B cell (primary cell): ENCODE measurements around the gene TUT1. TPM values are rescaled to one million over a fixed set of nuclear protein-coding genes. Genes with fewer than 3 reads are reported as not detected.

Source experiments
- ATAC-seq: fragments of 200-7000 bp; cut with Tn5 transposase; one replicate; pipeline ENCODE4 v1.10.0; 2021; ENCODE audit warnings: low read depth, mild to moderate bottlenecking, moderate number of reproducible peaks, moderate library complexity
- CTCF ChIA-PET: fragments of 350-600 bp; sonication (Branson Sonifier 250); formaldehyde crosslinking; loops from one replicate; lab custom pipeline; 2021; ENCODE audit warnings: antibody characterized with exemption, inconsistent platforms; lab: Charles Lee
- POLR2A ChIA-PET: fragments of 350-600 bp; sonication (Branson Sonifier 250); formaldehyde crosslinking; loops from one replicate; lab custom pipeline; 2021; ENCODE audit warnings: antibody characterized with exemption; lab: Charles Lee
- DNase-seq: peaks from one replicate; pipeline ENCODE4 v3.0.0; 2013
- H2AFZ ChIP-seq: 2 replicates; pipeline ENCODE4 v1.6.1; 2012; ENCODE audit warnings: mild to moderate bottlenecking, low read depth, low read length; ENCODE audit not compliant: insufficient read depth, poor library complexity, severe bottlenecking
- H3K27ac ChIP-seq, 2 donors: 1 replicate in 1 of 2; 2 replicates in 1 of 2; pipeline ENCODE4 v1.5.1; 2012 to 2013; ENCODE audit warnings: low read length in 2 of 2, mild to moderate bottlenecking in 2 of 2, moderate library complexity in 1 of 2
- H3K27me3 ChIP-seq, 4 experiments: fragments of 200-600 bp in 1 of 4; sonication (generic) in 1 of 4; replicated peaks in 1 of 4; 1 replicate in 2 of 4; 2 replicates in 2 of 4; pipeline versions ENCODE4 v1.6.1 to v1.7.0; 2013 to 2016; ENCODE audit warnings: low read length in 3 of 4, mild to moderate bottlenecking in 2 of 4, mixed read lengths in 1 of 4, moderate library complexity in 1 of 4; ENCODE audit not compliant: insufficient read depth in 4 of 4, control insufficient read depth in 3 of 4; ENCODE audit errors: control extremely low read depth in 1 of 4
- H3K36me3 ChIP-seq, 2 experiments: replicated peaks in 1 of 2; 1 replicate in 1 of 2; 2 replicates in 1 of 2; pipeline versions ENCODE4 v1.6.1 to v1.7.1; 2013; ENCODE audit warnings: low read length in 1 of 2; ENCODE audit not compliant: insufficient read depth in 2 of 2, control insufficient read depth in 1 of 2; ENCODE audit errors: control extremely low read depth in 1 of 2, extremely low read depth in 1 of 2
- H3K4me1 ChIP-seq, 2 donors: fragments of 200-600 bp in 1 of 2; sonication (generic) in 1 of 2; 1 replicate in 1 of 2; 2 replicates in 1 of 2; pipeline versions ENCODE4 v1.5.1 to v1.6.1; 2013 to 2017; ENCODE audit warnings: low read length in 2 of 2; ENCODE audit not compliant: control insufficient read depth in 2 of 2, insufficient read depth in 2 of 2
- H3K4me2 ChIP-seq: replicated peaks from 2 replicates; pipeline ENCODE3; 2012; ENCODE audit warnings: mild to moderate bottlenecking, low read depth, low read length; ENCODE audit not compliant: poor library complexity, severe bottlenecking
- H3K4me3 ChIP-seq, 5 experiments: fragments of 200-600 bp in 1 of 5; sonication (generic) in 1 of 5; 1 replicate in 3 of 5; 2 replicates in 2 of 5; pipeline versions ENCODE4 v1.5.1 to v1.7.0; 2011 to 2016; ENCODE audit warnings: low read length in 4 of 5, mild to moderate bottlenecking in 4 of 5, low read depth in 2 of 5, control low read depth in 1 of 5, moderate library complexity in 1 of 5; ENCODE audit not compliant: insufficient read depth in 1 of 5; ENCODE audit errors: control extremely low read depth in 1 of 5, extremely low read depth in 1 of 5
- H3K79me2 ChIP-seq: fragments of 200-600 bp; sonication (generic); one replicate; pipeline ENCODE4 v1.6.0; 2016; ENCODE audit warnings: low read length; ENCODE audit not compliant: control insufficient read depth, insufficient read depth
- H3K9ac ChIP-seq: fragments of 200-600 bp; sonication (generic); 2 replicates; pipeline ENCODE4 v1.6.1; 2017; ENCODE audit warnings: mild to moderate bottlenecking, low read length, moderate library complexity
- H3K9me3 ChIP-seq, 3 donors: one replicate each; pipeline versions ENCODE4 v1.6.1 to v1.7.1; 2013; ENCODE audit warnings: low read length in 2 of 3; ENCODE audit not compliant: control insufficient read depth in 2 of 3, insufficient read depth in 1 of 3; ENCODE audit errors: control extremely low read depth in 1 of 3
- H4K20me1 ChIP-seq: 2 replicates; pipeline ENCODE4 v1.6.0; 2012; ENCODE audit warnings: mild to moderate bottlenecking, low read length; ENCODE audit not compliant: insufficient read depth, control insufficient read depth, poor library complexity, severe bottlenecking
- H3K27ac Mint-ChIP-seq: one replicate; pipeline ENCODE4 v1.8.0; 2021; ENCODE audit warnings: mixed read lengths
- H3K27me3 Mint-ChIP-seq: one replicate; pipeline ENCODE4 v1.8.0; 2021; ENCODE audit warnings: mixed read lengths
- H3K4me1 Mint-ChIP-seq: one replicate; pipeline ENCODE4 v1.8.0; 2021; ENCODE audit warnings: mixed read lengths
- H3K4me3 Mint-ChIP-seq: one replicate; pipeline ENCODE4 v1.8.0; 2021; ENCODE audit warnings: mixed read lengths
- H3K9me3 Mint-ChIP-seq: one replicate; pipeline ENCODE4 v1.8.0; 2022; ENCODE audit warnings: mixed read lengths; ENCODE audit not compliant: insufficient read depth
- CTCF ChIP-seq: fragments of 200-600 bp; IDR thresholded peaks from one replicate; pipeline ENCODE4 v1.8.0; 2022; ENCODE audit warnings: antibody characterized with exemption, mild to moderate bottlenecking
- EZH2 ChIP-seq: IDR thresholded peaks from 2 replicates; pipeline ENCODE4 v1.6.1; 2012; ENCODE audit warnings: borderline replicate concordance, low read depth, mild to moderate bottlenecking, moderate library complexity, low read length; ENCODE audit not compliant: insufficient read depth, poor library complexity, severe bottlenecking
- WGBS: methylation state at CpG from one replicate; pipeline ENCODE4 v1.1.5; 2013; ENCODE audit warnings: missing lambda C conversion rate; ENCODE audit not compliant: insufficient coverage; 5-methylcytosine and 5-hydroxymethylcytosine counted together
- intact Hi-C: fragments of 100-400 bp; cut with micrococcal nuclease; formaldehyde crosslinking; loops from one replicate; pipeline ENCODE4 v1.10.0; 2022
- polyA plus RNA-seq: library from polyadenylated mRNA; depleted of rRNA; stranded (reverse); fragments of >200 nt; gene quantifications from 2 replicates; pipeline ENCODE4 v1.2.3, GENCODE V29; 2012
- total RNA-seq, 2 donors: library from RNA; stranded (reverse); fragments of 120-200 nt in 1 of 2; gene quantifications; 1 replicate in 1 of 2; 2 replicates in 1 of 2; pipeline versions ENCODE4 v1.2.3 to v1.2.4, GENCODE V29; 2013 to 2022

Gene TUT1
- total and polyA plus RNA-seq, 2 donors (not counting 1 experiment from before 2014, with no cell fraction given) = 31.1 to 47.7 TPM

DNA sequence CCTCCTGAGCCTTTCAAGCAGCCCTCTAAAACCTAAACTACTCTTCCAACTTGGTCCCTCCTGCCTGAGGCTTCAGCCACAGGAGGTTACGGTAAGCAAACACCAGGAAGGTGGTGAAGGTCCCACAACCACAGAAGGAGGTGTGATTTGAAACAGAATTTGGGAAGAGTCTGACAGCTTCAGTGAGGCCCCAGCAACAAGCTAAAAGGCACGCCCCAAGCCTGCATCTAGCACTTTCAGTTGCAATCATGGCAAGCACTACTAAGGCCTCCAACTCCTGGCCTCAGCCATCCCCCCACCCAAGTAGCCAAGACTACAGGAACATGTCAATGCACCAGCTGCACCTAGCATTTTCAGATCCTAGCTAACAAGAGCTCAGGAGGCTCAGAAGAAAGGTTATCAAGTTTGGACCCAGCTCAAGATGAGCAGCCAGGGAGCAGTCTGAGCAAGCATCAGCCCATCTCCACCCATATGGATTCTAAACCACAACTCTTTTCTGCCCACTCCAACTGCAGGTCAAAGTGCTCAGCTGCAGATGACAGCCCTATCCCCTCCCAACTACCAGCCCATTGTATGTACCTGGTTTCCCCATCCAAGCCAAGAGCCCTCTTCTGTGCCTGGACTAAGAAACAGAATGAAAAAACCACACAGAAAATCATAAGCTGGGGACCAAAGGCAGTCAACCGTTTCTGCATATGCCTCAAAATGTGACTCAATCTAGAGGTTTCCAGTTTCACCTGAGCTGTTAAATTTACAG, 34.3 kb downstream of the TUT1 start:
- Histone ChIP-seq H3K4me1 (peaks cover 59 to 76% of the 10 kb centered on the region in 2 donors), H3K27me3 (no peaks in the 10 kb centered on the region), H3K4me2 (peak overlapping the region; percentile 74), H2AFZ (peak overlapping the region; percentile 32), H3K9me3 (no peaks in the 10 kb centered on the region), H3K9ac (peak overlapping the region; percentile 44), H3K27ac (peak overlapping the region; percentile 98 to 99), H3K36me3 (peaks cover 7 to 27% of the 10 kb centered on the region in 2 experiments), H3K4me3 (peak overlapping the region in 1 of 5 experiments; percentile 53), H3K79me2 (peaks cover 22% of the 10 kb centered on the region), H4K20me1 (peaks cover 10% of the 10 kb centered on the region)
- CTCF ChIA-PET = interaction anchor here (0.9 to 13.2 kb wide), 13 partner anchors 8 to 229 kb away, joined by 3 to 376 read pairs (median 5); partner anchors contain the start of gene AHNAK
- 0% methylated on average over 1 of the region's 3 CpGs for WGBS
- Mint-ChIP-seq H3K27me3 (no peaks in the 10 kb centered on the region), H3K9me3 (no peaks in the 10 kb centered on the region), H3K4me1 (peaks cover 68% of the 10 kb centered on the region), H3K27ac (peak overlapping the region; percentile 96), H3K4me3 (peak overlapping the region; percentile 80)
- POLR2A ChIA-PET = interaction anchor here (0.6 to 9.3 kb wide), 7 partner anchors 15 to 284 kb away, joined by 3 to 119 read pairs (median 3); partner anchors contain the start of genes C11orf98, CSKMT and TUT1
- no peak for TF ChIP-seq CTCF
- TF ChIP-seq EZH2 = no peak
- intact Hi-C loops = loop anchor here (1.0 to 5.0 kb wide), 5 partner anchors 11 to 1200 kb away; partner anchors contain the start of genes AHNAK and EEF1G
- DNase-seq (no peak), ATAC-seq (no peak)
